Stomach (tissue), 4 donors: ENCODE measurements around the gene PSAT1.

Experiments used
- EP300 ChIP-seq: sonication (generic); formaldehyde crosslinking; IDR thresholded peaks from one replicate; pipeline ENCODE4 v1.6.1; 2017; ENCODE audit warnings: antibody characterized with exemption
- POLR2A ChIP-seq, 4 donors: fragments of 450-650 bp; IDR thresholded peaks; one replicate each; pipeline ENCODE4 v1.6.1; 2016; ENCODE audit warnings: antibody characterized with exemption in 4 of 4, control low read depth in 2 of 4, mild to moderate bottlenecking in 1 of 4, moderate library complexity in 1 of 4
- POLR2AphosphoS5 ChIP-seq, 3 donors: sonication (generic); formaldehyde crosslinking; IDR thresholded peaks; one replicate each; pipeline ENCODE4 v1.6.1; 2016; ENCODE audit warnings: antibody characterized with exemption in 3 of 3
- TF ChIP-seq, protein P1 (sequence below), 7 experiments: fragments of 450-650 bp in 4 of 7; fragments of 200-600 bp in 3 of 7; sonication (generic) in 3 of 7; IDR thresholded peaks; one replicate each; pipeline ENCODE4 v1.5.1; 2016 to 2019; ENCODE audit warnings: antibody characterized with exemption in 7 of 7, control low read depth in 2 of 7, mild to moderate bottlenecking in 1 of 7

DNA sequence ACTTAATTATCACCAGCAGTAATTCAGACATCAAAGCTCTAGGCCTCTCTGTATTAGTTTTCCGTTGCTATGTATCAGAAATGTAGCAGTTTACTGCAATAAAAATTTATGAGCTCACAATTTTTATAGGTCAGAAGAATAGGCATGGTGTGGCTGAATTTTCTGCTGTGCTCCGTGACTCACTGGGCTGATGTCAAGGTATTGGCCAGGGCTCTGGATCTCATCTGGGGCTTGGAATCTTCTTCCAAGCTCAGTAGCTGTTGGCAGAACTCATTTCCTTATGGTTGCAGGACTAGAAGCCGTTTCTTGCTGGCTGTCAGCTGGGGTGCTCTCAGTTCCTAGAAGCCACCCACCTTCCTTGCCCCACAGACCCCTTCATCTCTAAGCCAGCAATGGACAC, 66.3 kb downstream of the PSAT1 start:
- TF ChIP-seq, protein P1, sequence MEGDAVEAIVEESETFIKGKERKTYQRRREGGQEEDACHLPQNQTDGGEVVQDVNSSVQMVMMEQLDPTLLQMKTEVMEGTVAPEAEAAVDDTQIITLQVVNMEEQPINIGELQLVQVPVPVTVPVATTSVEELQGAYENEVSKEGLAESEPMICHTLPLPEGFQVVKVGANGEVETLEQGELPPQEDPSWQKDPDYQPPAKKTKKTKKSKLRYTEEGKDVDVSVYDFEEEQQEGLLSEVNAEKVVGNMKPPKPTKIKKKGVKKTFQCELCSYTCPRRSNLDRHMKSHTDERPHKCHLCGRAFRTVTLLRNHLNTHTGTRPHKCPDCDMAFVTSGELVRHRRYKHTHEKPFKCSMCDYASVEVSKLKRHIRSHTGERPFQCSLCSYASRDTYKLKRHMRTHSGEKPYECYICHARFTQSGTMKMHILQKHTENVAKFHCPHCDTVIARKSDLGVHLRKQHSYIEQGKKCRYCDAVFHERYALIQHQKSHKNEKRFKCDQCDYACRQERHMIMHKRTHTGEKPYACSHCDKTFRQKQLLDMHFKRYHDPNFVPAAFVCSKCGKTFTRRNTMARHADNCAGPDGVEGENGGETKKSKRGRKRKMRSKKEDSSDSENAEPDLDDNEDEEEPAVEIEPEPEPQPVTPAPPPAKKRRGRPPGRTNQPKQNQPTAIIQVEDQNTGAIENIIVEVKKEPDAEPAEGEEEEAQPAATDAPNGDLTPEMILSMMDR (IDR thresholded peaks at IDR 0.05): no peak
- no peak for TF ChIP-seq POLR2A (IDR thresholded peaks at IDR 0.05)
- TF ChIP-seq POLR2AphosphoS5 (IDR thresholded peaks at IDR 0.05): no peak
- no peak for TF ChIP-seq EP300
